ENCODE measurements around the gene VSIG2.

The VSIG2 gene

DNA sequence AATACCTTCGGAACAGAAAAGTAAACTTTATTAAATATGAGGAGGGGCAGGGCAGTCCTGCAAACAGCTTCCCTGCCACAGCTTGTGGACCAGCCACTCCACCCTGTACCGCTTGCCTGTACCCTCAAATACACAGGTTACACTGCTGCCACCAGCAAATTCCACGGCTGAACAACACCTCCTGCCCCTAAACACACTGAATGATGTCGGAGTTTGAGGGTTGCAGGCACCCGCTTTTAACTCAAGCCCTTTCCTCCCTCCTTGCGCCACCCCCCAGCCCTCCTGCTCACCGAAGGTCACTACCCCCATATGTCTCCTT is 4.0 kb downstream of the VSIG2 start:
- DNase-seq, result no peak

DNA sequence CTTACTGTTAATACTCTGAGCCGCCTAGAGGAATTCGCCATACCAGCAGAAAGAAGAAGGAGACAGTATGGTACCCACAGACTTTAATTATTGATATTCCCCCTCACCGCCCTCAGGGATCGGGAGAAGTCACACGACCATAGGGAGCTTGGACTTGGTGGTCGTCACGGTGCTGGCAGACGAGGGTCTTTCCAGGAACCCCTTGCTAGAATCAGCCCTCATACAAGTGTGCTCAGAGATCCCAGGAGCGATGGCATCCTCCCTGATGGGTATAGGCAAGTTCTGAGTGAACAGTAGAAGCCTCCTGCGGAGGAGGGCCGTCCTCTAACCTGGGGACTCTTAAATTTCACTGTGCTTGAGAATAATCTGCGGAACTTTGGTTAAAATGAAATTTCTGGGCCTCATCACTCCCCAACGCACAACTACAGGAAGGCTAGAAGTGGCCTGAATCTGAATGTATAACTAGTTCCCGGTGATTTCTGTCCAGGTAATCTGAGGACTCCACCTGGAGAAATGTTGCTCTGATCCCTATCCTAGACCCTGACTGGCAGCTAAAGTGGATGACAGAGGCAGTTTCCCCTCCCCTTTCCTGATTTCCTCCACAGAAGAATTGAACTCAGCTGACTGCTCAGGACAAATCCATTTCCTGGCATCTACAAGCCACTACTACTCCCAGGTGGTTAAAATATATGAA is 4.5 kb downstream of the VSIG2 start:
- no peak for DNase-seq

DNA sequence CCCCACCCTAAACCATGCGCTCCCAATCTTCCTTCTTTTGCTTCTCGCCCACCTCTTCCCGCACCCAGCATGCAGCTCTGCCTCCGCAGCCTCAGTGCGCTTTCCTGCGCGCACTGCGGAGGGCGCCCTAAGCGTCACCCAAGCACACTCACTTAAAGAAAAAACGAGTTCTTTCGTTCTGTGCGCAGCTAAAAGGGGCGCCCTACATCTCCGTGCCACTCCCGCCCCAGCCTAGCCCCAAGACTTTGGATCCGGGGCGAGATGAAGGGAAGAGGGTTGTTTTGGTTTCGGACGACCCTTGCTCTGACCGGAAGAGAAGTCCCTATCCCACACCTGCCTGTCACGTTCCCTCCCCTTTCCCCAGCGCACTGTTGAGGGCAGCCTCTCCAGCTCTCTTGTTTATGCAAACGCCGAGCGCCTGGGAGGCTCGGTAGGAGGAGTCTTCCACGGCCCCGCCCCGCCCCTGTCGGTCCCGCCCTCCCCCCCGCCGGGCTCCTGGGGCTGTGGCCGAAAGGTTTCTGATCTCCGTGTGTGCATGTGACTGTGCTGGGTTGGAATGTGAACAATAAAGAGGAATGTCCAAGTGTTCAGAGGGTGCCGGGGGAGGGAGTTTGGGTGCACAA is 5.3 kb downstream of the VSIG2 start:
- peak; percentile 52 to 81 (median 69) for DNase-seq

DNA sequence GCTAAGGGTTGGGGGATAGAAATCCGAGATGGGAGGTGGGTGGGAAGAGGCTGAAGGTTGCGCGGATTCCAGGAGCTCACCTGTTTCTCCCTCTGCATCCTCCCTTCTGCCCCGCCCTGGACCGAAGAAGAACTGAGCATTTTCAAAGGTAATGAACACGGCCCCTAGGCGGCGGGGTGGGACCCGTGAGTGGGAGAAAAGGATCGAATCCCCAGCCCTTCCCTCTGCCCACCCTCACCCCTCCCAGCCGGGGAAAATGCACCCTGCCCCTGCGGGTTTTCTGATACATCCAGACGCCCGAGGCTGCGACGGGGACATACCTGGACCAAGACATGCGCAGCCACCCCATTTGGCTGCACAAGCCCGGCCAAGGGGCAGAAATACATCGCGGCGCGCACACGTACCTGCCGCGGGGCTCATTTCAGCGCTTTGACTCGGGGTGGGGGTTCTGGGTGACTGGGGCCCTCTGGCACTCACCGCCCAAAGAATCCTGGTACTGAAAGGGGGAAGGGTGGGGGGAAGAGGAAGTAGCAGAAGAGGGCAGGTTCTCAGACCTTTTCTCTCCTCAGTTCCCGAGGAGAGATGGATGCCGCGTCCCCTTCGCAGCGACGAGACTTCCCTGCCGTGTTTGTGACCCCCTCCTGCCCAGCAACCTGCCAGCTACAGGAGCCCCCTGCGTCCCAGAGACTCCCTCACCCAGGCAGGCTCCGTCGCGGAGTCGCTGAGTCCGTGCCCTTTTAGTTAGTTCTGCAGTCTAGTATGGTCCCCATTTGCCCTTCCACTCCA is 6.0 kb downstream of the VSIG2 start:
- peak in 1 of 5 donors; percentile 25 for DNase-seq

DNA sequence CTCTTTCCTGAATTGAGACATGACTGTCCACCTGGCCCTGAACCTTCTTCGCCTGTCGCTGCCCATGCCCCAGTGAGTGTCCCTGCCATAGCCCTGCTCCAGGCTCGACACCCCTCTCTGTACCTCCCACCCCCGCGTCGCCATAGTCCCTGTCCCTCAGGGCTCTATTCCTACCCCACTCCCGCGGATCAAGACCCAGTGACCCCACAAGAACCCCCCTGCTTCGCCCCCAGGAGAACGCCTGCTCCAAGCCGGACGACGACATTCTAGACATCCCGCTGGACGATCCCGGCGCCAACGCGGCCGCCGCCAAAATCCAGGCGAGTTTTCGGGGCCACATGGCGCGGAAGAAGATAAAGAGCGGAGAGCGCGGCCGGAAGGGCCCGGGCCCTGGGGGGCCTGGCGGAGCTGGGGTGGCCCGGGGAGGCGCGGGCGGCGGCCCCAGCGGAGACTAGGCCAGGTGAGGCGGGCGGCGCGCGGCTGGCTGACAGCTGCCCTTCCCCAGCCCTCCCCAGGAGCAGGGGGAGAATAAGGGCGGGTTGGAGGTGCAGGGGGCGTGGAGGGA is 6.7 kb downstream of the VSIG2 start:
- DNase-seq, result no peak

DNA sequence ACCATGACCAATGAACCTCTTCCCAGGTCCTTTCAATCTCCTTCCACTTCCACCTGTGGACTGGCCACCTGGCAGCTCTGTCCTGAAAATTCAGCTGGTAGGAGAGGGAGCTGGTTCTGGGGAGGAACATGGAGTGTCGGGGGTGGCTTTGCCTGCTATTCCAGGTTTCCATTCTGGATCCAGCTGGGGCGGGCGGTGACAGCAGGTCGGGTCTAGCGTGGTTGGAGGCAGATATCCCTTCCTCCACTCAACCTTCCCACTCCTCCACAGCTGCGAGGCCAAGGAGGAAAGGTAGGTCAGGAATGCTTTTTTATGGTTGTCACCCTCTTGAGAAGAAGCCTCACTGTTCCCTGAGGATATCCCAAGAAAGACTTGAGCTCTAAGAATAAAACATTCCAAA is 9.0 kb downstream of the VSIG2 start:
- no peak for DNase-seq

DNA sequence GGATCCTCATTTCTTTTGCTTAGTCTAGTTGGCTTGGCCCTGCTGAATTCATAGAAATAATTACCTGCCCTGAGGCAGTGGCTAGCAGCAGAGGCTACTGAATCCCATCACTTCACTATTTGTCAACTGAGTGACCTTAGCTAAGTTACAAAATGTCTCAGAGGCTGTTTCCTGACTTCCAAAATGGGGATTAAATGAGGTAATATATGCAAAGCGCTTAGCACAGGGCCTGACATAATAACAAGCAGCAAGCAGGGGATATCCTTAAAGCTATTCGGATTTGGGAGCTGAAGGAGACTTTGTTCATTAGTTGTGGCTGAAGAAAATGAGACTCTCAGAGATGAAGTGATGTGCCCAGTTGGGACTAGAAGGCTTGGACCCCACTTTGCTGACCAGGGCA is 9.5 kb downstream of the VSIG2 start:
- DNase-seq, result no peak

DNA sequence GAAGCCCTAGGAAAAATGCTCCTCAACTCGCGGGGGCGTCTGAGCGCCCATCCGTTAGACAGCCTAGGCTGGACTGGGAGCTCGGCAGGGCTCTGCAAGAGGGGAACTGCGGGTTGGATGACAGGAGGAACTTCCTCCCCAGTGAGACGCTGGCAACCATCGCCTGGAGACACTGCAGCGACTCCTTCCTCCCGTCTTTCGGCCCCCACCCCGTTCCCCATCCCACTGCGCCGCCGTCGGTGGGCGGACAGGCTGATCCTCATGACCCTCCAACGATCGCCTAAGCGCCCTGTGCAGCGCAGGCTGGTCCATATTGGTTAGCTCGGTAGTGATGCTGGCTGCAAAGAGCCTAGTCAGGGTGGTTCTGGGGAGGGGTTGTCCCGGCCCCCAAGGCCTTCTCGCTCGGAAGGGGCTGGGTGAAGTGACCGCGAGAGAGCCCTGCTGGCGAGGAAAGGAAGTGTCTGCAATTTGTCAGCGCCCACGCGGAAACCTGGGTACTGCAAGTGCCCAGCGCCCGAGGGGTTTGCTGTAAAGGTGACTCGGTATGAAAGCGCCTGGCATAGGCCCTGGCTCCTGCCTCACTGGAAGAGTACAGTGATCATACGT is 11.7 kb downstream of the VSIG2 start:
- DNase-seq, result peak in 3 of 5 donors; percentile 34 to 50 (median 37)

DNA sequence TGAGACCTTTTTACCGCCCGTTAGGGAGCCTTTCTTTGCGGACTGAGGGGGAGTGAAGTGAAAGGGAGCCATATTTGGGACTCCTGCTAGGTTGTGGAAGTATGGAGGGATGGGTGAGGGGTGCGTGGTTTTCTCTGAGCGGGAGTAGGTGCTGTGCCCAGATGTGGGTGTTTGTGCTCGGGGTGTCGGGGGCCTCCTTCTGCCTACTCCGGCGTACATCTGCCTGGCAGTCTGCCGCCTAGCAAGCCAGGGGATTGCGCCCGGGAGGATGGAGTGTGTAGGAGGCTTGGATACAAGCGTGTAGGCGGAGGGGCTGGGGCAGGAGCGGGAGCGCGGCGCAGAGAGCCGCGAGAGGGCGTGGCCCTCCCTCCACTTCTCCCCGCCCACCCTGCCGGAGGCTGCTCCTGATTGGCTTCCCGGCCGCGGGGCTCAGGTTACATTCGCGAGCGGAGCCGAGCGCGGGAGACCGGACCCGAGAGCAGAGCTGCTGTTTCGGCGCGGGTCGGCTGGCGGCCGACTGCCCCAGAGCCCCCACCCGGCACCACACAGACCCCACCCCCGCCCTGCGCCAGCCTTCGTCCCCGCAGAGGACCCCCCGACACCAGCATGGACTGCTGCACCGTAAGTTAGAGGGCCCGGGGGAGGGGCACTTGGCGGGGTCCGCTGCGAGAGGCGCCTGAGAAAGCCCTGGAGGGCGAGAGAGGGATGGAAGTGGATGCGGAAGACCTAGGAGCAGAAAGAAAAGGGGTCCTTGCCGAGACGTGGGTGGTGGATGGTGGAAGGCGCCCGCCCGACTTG is 12.4 kb downstream of the VSIG2 start, which contains the start of gene NRGN:
Gene NRGN (plus strand): TSS at position 464 of the 798 bp plus-strand sequence. CDS start 143 bp downstream, at position 607.
- DNase-seq, result peak; percentile 66 to 83 (median 78)

DNA sequence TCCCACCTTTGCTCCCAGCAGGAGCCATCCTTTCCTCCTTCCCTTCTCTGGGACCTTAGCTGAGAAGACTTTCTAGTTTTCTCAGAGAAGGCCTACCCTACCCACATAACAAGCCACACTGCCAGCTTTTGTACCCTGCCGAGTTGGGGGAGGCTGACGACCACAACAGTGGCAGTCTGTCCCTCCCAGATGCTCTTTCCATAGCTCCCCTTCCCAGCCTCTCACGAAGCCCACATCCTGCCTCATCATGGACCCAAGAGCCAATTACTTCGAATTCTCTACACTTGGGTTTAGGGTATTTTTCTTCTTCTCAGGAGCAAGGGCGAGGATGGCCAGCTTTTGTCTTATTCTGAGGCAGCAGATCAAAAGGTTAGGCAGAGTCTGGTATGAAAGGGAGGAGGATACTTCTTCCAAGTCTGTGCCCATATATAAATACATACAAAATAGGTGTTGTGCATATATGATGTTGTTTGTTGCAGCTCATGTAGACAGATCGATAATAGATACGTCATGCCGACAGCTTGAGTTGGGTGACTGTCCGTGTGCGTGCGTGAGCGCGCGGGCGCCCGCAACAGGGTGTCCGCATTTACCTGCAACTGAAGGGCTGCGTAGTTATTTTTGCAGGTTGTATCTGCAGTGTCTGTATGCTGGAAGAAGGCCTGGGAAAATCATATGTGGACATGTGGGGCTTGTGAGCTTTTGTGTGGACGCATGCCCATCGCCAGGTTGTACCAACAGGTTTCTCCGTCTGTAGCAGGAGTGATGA is 13.2 kb downstream of the VSIG2 start:
- no peak for DNase-seq

DNA sequence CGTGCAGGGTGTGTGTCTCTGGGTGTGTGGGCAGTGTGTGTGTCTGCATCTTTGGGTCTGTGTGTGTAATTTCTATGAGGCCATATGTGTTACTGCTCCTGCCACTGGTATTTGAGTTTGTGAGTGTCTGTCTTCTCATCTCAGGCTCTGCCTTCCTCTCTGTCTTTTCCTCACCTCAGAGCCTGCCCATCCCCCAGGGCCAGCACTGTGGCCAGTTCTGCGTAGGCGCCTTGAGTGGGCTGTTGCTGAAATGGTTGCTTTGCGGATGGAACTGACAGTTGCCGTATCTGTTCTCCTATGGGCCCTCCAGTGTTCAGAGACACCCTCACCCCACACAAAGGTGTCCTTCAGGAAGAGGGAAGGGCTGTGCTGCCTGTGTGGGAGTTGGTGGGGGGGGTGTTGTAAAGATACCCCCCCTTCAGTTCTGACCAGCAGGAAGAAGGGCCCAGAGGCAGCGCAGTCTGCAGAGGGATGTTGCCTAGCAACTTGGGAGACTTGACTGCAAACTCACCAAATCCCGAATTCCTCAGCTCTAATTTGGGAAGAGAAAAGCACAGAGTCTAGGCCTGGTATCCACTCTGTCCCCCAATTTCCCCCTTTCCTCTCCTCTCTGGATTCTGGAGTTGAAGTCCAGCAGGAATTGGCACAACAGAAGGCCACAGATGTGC is 14.3 kb downstream of the VSIG2 start:
- no peak for DNase-seq

DNA sequence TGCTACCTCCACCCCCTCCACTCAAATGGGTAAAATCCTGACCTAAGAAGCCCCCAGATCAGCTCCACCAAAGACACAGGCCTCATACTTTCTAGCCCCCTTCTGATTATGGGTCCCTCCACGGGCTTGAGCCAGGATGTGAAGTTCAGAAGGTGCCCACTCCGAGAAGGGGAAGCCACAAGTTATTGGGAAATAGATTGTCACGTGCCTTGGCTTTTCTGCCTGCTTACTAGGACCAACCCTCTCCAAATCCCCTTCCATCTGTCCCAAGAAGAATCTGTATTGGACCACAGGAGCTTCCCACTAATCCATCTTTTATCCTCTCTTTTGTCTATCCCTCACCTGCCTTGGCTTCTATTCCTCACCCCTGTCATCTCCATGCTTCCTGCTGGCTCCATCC is 15.3 kb downstream of the VSIG2 start:
- DNase-seq, result no peak

DNA sequence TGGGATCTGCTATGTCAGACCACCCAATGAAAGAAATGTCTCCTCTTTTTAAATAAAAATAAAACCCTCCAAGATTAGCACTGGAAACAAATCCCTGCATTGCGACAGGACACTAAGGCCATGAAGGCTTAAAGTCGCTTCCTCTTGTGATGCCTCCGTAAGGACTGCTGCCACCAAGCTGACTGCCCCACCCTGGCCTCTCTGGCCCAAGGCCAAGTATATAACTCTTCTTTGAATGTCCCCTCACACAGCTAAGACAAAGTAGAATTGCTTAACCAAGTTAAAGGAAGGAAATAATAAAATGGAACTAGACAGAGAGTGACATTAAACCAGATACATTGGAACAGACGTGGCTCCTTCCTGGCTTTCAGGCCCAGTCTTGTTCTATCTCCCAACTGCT is 19.8 kb downstream of the VSIG2 start:
- DNase-seq, result no peak

DNA sequence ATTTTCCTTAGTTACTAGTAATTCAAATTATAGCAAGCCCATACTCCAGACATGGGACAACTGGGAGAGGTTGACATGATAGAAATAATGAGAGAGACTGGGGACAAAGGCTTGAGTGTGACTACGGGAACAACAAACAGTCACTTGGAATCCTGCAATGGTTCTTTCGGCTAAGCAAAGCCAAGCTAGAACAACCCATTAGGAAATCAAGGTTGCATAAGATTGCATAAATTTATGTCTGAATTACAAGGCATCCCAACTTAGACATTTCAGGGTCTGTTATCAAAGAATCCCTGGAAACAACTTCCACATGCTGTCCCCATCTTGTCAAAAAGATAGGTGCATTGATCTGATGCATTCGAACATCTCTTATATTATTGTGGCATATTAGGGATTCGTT is 22.5 kb downstream of the VSIG2 start:
- DNase-seq, result no peak

DNA sequence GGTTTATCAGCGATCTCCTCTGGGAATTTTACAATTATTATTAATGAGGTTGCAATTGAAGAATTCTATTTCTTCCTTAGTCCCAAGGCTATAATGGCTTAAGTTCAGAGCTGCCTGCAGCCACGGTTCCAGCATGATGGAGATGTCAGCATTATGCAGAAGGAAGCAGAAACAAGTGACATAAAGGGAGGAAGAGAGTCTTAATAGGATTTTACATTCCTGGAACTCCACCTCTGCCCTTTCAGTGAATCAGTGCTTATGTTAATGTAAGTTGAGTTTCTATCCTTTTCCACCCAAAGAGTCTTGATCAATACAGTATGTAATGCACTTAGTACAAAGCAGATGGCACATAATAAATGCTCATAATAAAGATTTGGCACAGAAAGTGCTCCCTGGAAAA is 23.9 kb downstream of the VSIG2 start:
- no peak for DNase-seq

DNA sequence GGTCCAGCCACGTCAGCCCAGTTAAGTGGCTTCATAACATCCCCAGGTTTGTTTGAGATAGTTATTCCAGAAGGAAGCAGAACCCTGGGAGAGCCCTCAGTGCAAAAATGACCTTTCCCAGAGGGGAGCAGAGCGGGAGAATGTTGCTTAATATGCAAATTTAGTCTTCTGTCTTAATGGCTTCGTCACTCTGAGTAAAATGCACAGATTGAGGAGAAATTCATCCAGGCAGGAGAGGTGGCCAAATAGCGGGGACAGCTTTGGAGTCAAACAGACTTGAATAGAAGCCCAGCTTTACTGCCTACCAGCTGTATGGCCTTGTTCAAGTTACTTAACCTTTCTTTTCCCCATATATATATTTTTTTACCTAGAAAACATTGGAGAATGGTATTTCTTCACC is 24.6 kb downstream of the VSIG2 start:
- no peak for DNase-seq

DNA sequence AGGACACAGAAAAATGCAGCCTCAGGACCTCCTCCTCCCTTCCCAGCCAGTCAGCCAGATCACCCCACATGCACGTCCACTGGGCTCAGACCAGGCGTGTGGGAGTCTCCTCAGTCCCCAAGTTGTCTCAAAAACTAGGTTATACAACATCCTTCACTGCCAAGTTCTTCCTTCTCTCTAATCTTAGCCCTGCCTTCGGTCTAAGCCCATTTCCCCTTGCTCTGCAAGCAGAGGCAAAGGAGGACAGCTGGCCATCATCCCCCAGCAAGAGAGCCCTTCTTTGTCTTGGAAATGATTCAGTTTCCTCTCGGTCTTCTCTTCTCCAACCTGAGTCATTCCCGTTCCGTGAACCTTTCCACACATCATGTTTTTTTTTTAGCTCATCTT is 26.3 kb downstream of the VSIG2 start:
- DNase-seq, result no peak

DNA sequence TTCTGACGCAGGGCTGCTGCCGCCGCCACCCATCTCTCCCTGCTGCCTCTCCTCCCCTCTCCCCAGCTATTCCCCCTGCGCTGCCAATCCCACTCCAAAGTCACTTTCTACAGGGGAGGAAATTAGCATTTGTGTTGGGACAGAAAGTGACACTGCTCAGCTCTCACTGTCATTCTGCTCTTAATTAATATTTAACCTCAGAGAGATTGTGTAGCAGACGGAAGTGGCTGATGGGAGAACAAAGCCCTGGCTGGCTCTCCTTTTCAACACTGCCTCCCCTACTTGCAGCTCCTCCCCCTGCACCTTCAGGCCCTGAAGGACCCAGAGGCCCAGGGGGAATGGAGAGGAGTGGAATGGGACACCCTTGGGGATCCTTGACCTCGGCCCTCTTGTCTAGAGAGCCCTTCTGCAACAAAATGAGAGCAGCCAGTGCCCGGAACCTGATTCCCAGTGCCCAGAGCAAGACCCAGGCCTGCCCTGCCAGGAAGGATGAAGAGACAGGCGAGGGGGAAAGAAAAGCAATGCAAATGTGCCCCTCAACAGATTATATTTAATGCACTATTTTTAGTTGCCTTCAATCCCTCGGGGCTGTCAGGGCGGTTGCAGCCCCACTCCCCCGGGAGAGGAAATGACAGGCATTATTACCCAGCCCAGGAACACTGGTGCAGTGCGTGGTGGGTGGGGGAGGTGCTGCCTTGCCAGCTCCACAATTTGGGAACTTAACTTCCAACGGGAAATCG is 26.9 kb downstream of the VSIG2 start:
- DNase-seq, result no peak

DNA sequence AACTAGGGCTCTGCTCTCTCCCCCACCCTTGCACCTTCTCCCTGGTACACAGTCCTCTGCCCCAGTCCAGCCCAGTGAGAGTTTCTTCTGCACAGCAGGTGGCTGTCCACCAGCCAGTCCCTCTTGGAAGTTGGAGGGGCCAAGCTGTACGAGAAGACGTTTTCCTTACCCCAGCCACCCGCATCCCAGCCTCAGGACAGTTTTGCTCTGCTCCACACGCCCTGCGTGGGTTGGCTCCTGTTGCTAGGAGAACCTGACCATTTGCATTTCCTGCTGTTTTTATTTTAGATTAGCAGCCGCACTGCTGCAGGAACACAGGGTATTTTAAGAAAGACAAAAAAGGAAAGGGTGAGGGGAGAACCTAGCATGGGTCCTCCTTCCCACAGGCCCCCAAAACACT is 29.9 kb downstream of the VSIG2 start:
- DNase-seq, result no peak

DNA sequence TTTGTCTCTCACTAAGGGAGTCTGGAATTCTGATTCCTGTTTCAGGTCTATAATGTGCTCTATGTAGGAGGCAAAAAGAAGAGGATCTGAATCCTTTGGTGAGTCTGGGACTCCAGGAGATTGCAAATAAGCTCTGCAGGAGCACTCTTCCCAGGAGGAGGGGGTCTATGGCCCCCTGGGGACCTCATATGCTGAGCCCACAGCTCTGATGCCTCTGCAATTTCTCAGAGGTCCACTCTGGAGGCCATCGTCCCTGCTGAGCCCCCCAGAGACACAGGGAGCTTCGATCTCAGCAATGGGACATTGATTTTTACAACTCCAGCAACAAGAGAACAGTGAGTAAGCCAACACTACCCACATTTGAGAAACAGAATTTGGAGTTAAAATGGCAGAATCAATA is 32.5 kb downstream of the VSIG2 start:
- DNase-seq, result no peak
